OCI-LY3 (cell line): ENCODE data around the gene NFIC.

Source experiments
- CTCF ChIP-seq: fragments of 200-600, 300-600 bp; sonication (generic); IDR thresholded peaks from 2 replicates; pipeline ENCODE4 v1.5.1; 2014; ENCODE audit warnings: antibody characterized with exemption, low read length, low read depth
- EZH2phosphoT487 ChIP-seq: fragments of 200-600 bp; shearing (Covaris generic); IDR thresholded peaks from 2 replicates; pipeline ENCODE4 v1.6.1; 2018; ENCODE audit warnings: antibody characterized with exemption, mixed run types, low read depth

DNA sequence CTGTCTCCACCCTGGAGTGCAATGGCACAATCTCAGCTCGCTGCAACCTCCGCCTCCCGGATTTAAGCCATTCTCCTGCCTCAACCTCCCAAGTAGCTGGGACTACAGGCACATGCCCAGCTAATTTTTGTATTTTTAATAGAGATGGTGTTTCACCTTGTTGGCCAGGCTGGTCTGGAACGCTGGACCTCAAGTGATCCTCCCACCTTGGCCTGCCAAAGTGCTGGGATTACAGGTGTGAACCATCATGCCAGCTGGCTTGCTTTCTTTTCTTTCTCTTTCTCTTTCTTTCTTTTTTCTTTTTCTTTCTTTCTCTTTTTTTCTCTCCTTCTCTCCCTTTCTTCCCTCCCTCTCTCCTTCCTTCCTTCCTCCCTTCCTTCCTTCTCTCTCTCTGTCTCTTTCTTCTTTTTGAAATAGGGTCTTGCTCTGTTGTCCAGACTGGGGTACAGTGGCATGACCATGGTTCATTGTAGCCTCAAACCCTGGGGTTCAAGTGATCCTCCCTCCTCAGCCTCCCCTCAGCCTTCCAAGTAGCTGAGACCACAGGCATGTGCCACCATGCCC is 33.3 kb upstream of the NFIC start:
- no peak for TF ChIP-seq CTCF
- TF ChIP-seq EZH2phosphoT487 = no peak
